ENCODE data around the gene CCDC188. TPM values are rescaled to one million over a fixed set of nuclear protein-coding genes. Genes with fewer than 3 reads are reported as not detected.
A peak's percentile ranks its signal among the peaks of the same experiment; 100 is the strongest.

CCDC188 gene
- total and polyA plus RNA-seq, 2 of the 13 experiments (the other 11 are each of a cell fraction or from before 2014, with no cell fraction given): not detected

GRCh38 chr22:20128902-20129746 is 21.7 kb downstream of the CCDC188 start (continued):
- TF ChIP-seq ZFP91 (CRISPR knock-in tag; IDR thresholded peaks at IDR 0.05; ENCODE audit: borderline replicate concordance) (peak; percentile 60; the same call in 1 of the 2 replicates), ARID5B (CRISPR knock-in tag; IDR thresholded peaks at IDR 0.05) (no peak), KAT8 (CRISPR knock-in tag; IDR thresholded peaks at IDR 0.05) (no peak), HNF4G (IDR thresholded peaks at IDR 0.05; ENCODE audit: borderline replicate concordance, low read depth, low read length) (peak; percentile 12; the same call in 1 of the 2 replicates), HNF4G (CRISPR knock-in tag; IDR thresholded peaks at IDR 0.05; ENCODE audit: borderline replicate concordance, low read depth) (peak; percentile 22; the same call in 1 of the 2 replicates), ZSCAN30 (CRISPR knock-in tag; IDR thresholded peaks at IDR 0.05) (no peak), ATM (IDR thresholded peaks at IDR 0.05; ENCODE audit: borderline replicate concordance) (no peak), ZNF841 (CRISPR knock-in tag; IDR thresholded peaks at IDR 0.05; ENCODE audit: borderline replicate concordance) (no peak), ZNF354B (CRISPR knock-in tag; IDR thresholded peaks at IDR 0.05) (no peak), RERE (CRISPR knock-in tag; IDR thresholded peaks at IDR 0.05; ENCODE audit: low read depth) (no peak), ELF3 (CRISPR knock-in tag; IDR thresholded peaks at IDR 0.05) (no peak; the same call in 1 of the 2 replicates), FOXA1 (IDR thresholded peaks at IDR 0.05) (no peak), FOXA1 (CRISPR knock-in tag; IDR thresholded peaks at IDR 0.05) (peak; percentile 97), FOXK2 (IDR thresholded peaks at IDR 0.05) (0 out of 2 replicates have a peak, but pooled peaks have one; percentile 30), PRPF4 (IDR thresholded peaks at IDR 0.05; ENCODE audit: low read depth, low read length, poor library complexity, severe bottlenecking) (no peak)
